SK-N-SH (cell line): Measurements from ENCODE around the gene PAFAH1B1.

Experiments used
- GATA2 ChIP-seq: sonication (generic); formaldehyde crosslinking; IDR thresholded peaks from 2 replicates; pipeline ENCODE4 v1.5.0; 2020; ENCODE audit warnings: mild to moderate bottlenecking, missing genetic modification reagents
- MAX ChIP-seq: IDR thresholded peaks from 2 replicates; pipeline ENCODE4 v1.4.0; 2012; ENCODE audit warnings: low read depth

GRCh38 chr17:2564877-2565276, 28.6 kb upstream of the PAFAH1B1 start:
- TF ChIP-seq GATA2 (CRISPR knock-in tag) (no peak), MAX (no peak)
